ENCODE measurements around the gene UBE2G1.
A peak's percentile ranks its signal among the peaks of the same experiment; 100 is the strongest.
"Not testable (repeated sequence)": the region's sequence is repeated elsewhere in the genome, so short reads cannot be mapped to it uniquely, and the experiment has no call there.

Gene UBE2G1

GRCh38 chr17:4256952-4257351 is 109.5 kb downstream of the UBE2G1 start:
- Mint-ChIP-seq H3K27ac (no peak overlapping the region), H3K4me1 (no peaks in the 10 kb centered on the region), H3K36me3 (ENCODE audit: low read depth) (peaks cover 88% of the 10 kb centered on the region), H3K9me3 (peaks cover 70% of the 10 kb centered on the region), H3K4me3 (no peak overlapping the region), H3K27me3 (ENCODE audit: low read depth, poor library complexity) (no peaks in the 10 kb centered on the region)
- no peak for TF ChIP-seq CTCF (IDR thresholded peaks at IDR 0.05)
- no peak for DNase-seq

- not testable (repeated sequence) for H3K4me1 Mint-ChIP-seq; DNase-seq; H3K27me3 Mint-ChIP-seq (ENCODE audit: low read depth, poor library complexity); H3K27ac Mint-ChIP-seq; H3K4me3 Mint-ChIP-seq
- H3K36me3 Mint-ChIP-seq (ENCODE audit: low read depth): peaks cover 73% of the 10 kb centered on the region
- H3K9me3 Mint-ChIP-seq: peaks cover 58% of the 10 kb centered on the region
These were observed 111.2 kb downstream of the UBE2G1 start for GRCh38 chr17:4255271-4255670.

- H3K4me3 Mint-ChIP-seq: no peak overlapping the region
- DNase-seq: no peak
- peaks cover 16% of the 10 kb centered on the region for H3K9me3 Mint-ChIP-seq
- H3K36me3 Mint-ChIP-seq (ENCODE audit: low read depth): peaks cover 31% of the 10 kb centered on the region
- peak overlapping the region; percentile 23 for H3K27ac Mint-ChIP-seq
- no peak for TF ChIP-seq CTCF (IDR thresholded peaks at IDR 0.05)
- H3K27me3 Mint-ChIP-seq (ENCODE audit: low read depth, poor library complexity): peaks cover 2% of the 10 kb centered on the region
- H3K4me1 Mint-ChIP-seq: peaks cover 19% of the 10 kb centered on the region
These were observed 115.6 kb downstream of the UBE2G1 start for GRCh38 chr17:4250887-4251286.

GRCh38 chr17:4249452-4250029 is 116.9 kb downstream of the UBE2G1 start:
- Mint-ChIP-seq H3K27me3 (ENCODE audit: low read depth, poor library complexity) (peaks cover 2% of the 10 kb centered on the region), H3K9me3 (peaks cover 5% of the 10 kb centered on the region), H3K36me3 (ENCODE audit: low read depth) (peaks cover 23% of the 10 kb centered on the region), H3K4me3 (no peak overlapping the region), H3K27ac (peak overlapping the region; percentile 2), H3K4me1 (peaks cover 19% of the 10 kb centered on the region)
- DNase-seq: no peak
- TF ChIP-seq CTCF (IDR thresholded peaks at IDR 0.05): peak; percentile 50

DNA sequence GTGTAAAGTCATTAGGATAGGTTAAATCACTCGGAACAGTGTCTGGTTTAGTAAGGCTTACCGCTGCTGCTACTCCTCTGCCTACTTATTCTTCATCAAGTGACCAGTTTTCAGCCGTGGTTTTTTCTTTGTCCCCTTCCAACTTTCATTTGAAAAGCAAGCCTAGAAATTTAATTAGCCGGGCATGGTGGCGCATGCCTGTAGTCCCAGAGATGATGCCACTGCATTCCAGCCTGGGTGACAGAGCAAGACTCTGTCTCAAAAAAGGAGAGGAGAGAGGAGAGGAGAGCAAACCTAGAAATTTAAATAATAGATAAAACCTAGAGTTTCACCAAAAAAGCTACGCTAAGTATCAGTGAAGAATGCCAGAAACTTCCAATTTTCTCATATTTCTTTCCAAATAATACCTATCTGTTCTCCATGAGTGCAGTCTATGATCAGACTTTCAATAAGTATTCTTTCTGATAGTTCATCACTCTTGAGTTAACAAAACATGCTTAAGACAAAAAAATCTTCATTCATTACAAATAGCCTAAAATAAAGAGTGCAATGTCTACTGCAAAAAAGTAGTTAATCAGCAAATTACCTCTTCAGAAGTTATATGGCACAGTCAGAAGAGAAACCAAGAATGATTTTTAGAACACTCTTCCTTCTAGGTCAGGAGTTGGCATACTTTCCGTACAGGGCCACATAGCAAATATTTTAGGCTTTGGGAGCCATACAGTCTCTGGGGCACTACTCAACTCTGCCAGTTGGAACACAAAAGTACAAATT is 117.8 kb downstream of the UBE2G1 start:
- Mint-ChIP-seq H3K36me3 (ENCODE audit: low read depth) (peaks cover 17% of the 10 kb centered on the region), H3K27ac (no peak overlapping the region), H3K4me1 (peaks cover 19% of the 10 kb centered on the region), H3K4me3 (no peak overlapping the region), H3K9me3 (peaks cover 3% of the 10 kb centered on the region), H3K27me3 (ENCODE audit: low read depth, poor library complexity) (peaks cover 2% of the 10 kb centered on the region)
- no peak for TF ChIP-seq CTCF (IDR thresholded peaks at IDR 0.05)
- no peak for DNase-seq

- peaks cover 2% of the 10 kb centered on the region for H3K27me3 Mint-ChIP-seq (ENCODE audit: low read depth, poor library complexity)
- no peaks in the 10 kb centered on the region for H3K9me3 Mint-ChIP-seq
- no peak for DNase-seq
- no peak overlapping the region for H3K27ac Mint-ChIP-seq
- TF ChIP-seq CTCF (IDR thresholded peaks at IDR 0.05): no peak
- no peak overlapping the region for H3K4me3 Mint-ChIP-seq
- peaks cover 12% of the 10 kb centered on the region for H3K36me3 Mint-ChIP-seq (ENCODE audit: low read depth)
- peaks cover 19% of the 10 kb centered on the region for H3K4me1 Mint-ChIP-seq
These were observed 118.5 kb downstream of the UBE2G1 start for GRCh38 chr17:4247971-4248388.
